Choroid plexus epithelial cell (primary cell): ENCODE measurements around the gene SND1.

Experiments
- DNase-seq: peaks from one replicate; pipeline ENCODE4 v3.0.0-alpha.2; 2010; ENCODE audit warnings: low read depth
- H3K4me3 ChIP-seq: 2 replicates; pipeline ENCODE4 v1.5.1; 2011; ENCODE audit warnings: low read depth, mild to moderate bottlenecking, control low read depth, low read length, moderate library complexity
- CTCF ChIP-seq: conservative IDR thresholded peaks from 2 replicates; pipeline ENCODE4 v1.5.1; 2011; ENCODE audit warnings: low read depth, mild to moderate bottlenecking, control low read depth, inconsistent platforms, low read length, moderate library complexity

SND1 gene

GRCh38 chr7:127619681-127620405 is 32.2 kb upstream of the SND1 start:
- no peak for DNase-seq
- TF ChIP-seq CTCF, result no peak
- H3K4me3 ChIP-seq, result no peak overlapping the region

GRCh38 chr7:127620406-127621233 is 31.4 kb upstream of the SND1 start:
- H3K4me3 ChIP-seq, result no peak overlapping the region
- TF ChIP-seq CTCF, result no peak
- DNase-seq, result no peak

GRCh38 chr7:127625331-127625730 is 26.7 kb upstream of the SND1 start:
- no peak for DNase-seq
- TF ChIP-seq CTCF, result no peak

GRCh38 chr7:127628445-127628844 is 23.5 kb upstream of the SND1 start:
- peak; percentile 21 for TF ChIP-seq CTCF
- H3K4me3 ChIP-seq, result no peak overlapping the region

More at GRCh38 chr7:127625331-127625730, 26.7 kb upstream of the SND1 start:
- no peak overlapping the region for H3K4me3 ChIP-seq

GRCh38 chr7:127629268-127629854 is 22.6 kb upstream of the SND1 start:
- DNase-seq, result no peak
- no peak overlapping the region for H3K4me3 ChIP-seq
- peak; percentile 58 for TF ChIP-seq CTCF

More at GRCh38 chr7:127628445-127628844, 23.5 kb upstream of the SND1 start:
- no peak for DNase-seq

- DNase-seq, result no peak
- no peak for TF ChIP-seq CTCF
- H3K4me3 ChIP-seq, result no peak overlapping the region
These were observed 19.6 kb upstream of the SND1 start for GRCh38 chr7:127632276-127632910.
